Cardiac fibroblast (primary cell): ENCODE data around the gene LAMA2.
A peak's percentile ranks its signal among the peaks of the same experiment; 100 is the strongest.

Experiments
- DNase-seq, 2 donors: peaks; one replicate each; pipeline versions ENCODE4 v3.0.0 to v3.0.0-alpha.2; 2010; ENCODE audit warnings: low read depth in 2 of 2
- H3K4me3 ChIP-seq, 2 donors: replicated peaks in 1 of 2; 1 replicate in 1 of 2; 2 replicates in 1 of 2; pipeline ENCODE4 v1.5.1; 2011; ENCODE audit warnings: low read depth in 2 of 2, low read length in 2 of 2, mild to moderate bottlenecking in 2 of 2, moderate library complexity in 1 of 2
- CTCF ChIP-seq: IDR thresholded peaks from one replicate; pipeline ENCODE4 v1.5.1; 2011; ENCODE audit warnings: low read depth, mild to moderate bottlenecking, low read length, inconsistent platforms

Gene LAMA2

DNA sequence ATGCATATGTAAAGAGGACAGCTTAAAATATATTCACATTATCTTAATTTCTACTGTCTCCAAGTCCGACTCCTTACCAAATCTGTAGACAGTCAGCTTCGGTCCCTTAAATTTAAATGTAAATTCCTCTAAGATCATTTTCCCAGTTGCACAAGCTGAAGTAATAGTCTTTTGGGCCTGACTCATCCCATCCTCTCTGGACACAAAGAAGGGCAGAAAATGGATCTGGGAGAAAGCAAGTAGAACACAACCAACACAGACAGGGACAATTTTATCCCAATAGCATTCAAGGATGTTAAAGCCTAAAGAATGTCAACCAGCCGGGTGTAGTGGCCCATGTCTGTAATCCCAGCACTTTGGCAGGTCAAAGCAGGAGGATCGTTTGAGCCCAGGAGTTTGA lies 598.8 kb downstream of the LAMA2 start:
- no peak overlapping the region for H3K4me3 ChIP-seq
- TF ChIP-seq CTCF: no peak

GRCh38 chr6:129485746-129486145 lies 602.8 kb downstream of the LAMA2 start:
- no peak overlapping the region for H3K4me3 ChIP-seq
- no peak for TF ChIP-seq CTCF
- DNase-seq: no peak

More for the DNA sequence above, 598.8 kb downstream of the LAMA2 start:
- peak in 1 of 2 donors; percentile 43 for DNase-seq

DNA sequence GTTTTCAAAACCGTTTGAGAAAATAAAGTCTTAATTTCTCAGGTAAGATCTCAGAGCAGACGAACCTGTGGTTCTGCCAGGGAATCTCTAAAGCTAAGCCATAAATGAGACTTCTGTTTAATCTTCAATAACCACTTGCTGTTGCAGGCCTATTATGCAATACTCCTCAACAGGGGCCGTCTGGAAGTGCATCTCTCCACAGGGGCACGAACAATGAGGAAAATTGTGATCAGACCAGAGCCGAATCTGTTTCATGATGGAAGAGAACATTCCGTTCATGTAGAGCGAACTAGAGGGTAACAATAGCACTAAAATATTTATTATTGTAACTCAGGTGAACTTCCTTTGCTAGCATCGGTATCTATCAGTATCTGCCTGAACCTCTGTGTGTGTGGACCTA lies 603.4 kb downstream of the LAMA2 start:
- no peak overlapping the region for H3K4me3 ChIP-seq
- no peak for TF ChIP-seq CTCF
- DNase-seq: no peak

- no peak for TF ChIP-seq CTCF
- no peak overlapping the region for H3K4me3 ChIP-seq
- no peak for DNase-seq
Observed at GRCh38 chr6:129488313-129488712, 605.4 kb downstream of the LAMA2 start.

DNA sequence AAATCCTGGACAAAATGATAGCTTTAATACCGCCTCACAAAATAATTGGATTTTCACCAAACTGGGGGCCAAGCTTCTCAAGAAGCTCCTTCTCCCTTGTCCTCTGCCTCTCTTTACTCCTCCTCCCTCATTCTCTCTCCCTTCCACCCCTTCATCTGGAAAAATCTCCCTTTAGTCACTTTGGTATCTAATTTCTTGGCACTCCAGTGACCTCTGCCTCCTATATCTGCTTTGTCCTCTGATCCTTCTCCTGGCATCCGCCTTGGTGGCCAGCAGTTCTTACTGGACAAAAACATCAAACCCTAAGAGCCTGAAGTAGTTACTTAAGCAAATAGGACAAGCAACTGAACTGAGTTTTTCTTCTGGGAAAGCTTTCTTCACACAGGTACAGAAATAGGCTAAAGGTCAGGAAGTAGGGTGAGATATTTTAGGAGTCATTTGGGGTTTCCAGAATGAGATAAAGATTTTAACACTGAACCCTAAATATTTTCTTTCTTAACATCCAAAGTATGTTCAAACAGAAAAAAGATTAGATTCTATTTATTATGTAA lies 606.4 kb downstream of the LAMA2 start:
- TF ChIP-seq CTCF: no peak
- no peak overlapping the region for H3K4me3 ChIP-seq
- peak in 1 of 2 donors; percentile 15 for DNase-seq

DNA sequence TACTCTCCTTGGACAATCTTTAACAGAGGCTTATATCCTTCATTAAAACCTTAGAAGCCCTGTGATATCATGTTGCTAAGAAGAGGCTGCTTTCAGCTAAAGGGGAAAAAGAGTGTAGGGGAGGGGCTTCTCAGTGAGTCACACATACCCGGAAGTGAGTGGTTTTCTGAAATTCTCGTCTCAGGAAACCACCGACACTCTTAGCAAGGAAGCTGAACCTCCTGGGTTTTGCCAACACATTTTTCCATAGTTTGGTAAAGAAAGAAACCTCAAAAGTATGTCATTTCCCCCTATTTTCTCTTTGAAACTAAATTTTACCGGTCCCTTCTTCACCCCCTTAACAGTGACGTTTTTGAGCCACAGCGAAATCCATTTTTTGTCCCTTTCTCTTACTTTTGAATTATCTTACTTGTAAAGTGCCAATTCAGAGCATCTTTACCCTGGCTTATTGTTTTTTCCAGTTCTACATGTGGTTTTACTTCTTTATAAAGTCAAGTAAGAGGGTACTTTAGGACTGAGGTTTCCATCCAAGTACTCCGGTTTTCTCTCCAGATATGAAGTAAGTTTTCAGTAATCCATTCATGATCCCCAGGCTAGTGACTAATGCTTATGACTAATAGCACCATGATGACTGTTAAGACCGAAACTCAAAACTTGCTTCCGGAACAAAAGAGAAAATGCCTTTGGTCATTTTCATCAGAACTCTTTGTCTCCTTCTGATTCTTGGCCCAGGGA lies 607.8 kb downstream of the LAMA2 start:
- DNase-seq: peak; percentile 97 to 99
- H3K4me3 ChIP-seq: peak overlapping the region; percentile 32 to 34
- TF ChIP-seq CTCF: no peak
